Measurements from ENCODE around the gene INSM2.

INSM2 gene

GRCh38 chr14:35549551-35549950 lies 15.6 kb downstream of the INSM2 start:
- no peak for DNase-seq (ENCODE audit: low read depth)

DNA sequence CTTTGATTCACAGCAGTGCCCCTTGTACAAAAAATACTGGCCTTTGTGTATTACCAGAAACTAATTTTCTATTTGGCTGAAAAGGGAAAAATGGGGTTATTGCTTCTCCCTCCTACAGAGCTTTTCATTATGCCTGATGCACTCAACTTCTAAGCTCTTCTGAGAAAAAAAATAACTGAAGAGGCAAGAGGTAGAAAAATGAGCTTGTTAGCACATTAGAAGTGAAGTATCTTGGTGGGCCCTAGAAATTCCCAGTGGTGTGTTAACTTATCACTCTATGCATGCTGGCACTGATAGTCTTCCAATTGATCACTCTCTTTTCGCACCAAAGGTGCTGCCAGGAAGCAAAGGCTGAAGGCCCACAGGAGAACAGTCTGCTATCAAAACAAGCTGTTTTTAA lies 17.1 kb downstream of the INSM2 start:
- no peak for DNase-seq (ENCODE audit: low read depth)

GRCh38 chr14:35553808-35554207 lies 19.8 kb downstream of the INSM2 start:
- no peak for DNase-seq (ENCODE audit: low read depth)

DNA sequence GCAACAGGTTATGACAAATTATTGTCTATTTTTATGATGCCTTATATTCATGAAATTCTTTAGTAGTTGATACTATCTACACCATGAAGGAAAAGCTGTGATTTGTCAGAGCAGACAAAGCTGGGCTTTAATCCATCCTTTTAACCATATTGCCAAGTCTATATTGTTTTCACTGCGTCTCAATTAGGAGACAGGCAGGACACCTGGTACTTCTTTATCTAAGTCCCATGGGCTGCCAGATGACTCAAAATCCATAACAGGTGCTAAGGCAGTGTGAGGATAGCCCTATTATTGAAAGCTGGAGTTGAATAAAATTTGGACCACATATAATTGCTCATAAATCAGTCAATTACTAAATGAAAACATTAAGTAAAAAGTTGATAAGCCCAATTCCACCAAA lies 22.6 kb downstream of the INSM2 start:
- DNase-seq (ENCODE audit: low read depth): no peak

DNA sequence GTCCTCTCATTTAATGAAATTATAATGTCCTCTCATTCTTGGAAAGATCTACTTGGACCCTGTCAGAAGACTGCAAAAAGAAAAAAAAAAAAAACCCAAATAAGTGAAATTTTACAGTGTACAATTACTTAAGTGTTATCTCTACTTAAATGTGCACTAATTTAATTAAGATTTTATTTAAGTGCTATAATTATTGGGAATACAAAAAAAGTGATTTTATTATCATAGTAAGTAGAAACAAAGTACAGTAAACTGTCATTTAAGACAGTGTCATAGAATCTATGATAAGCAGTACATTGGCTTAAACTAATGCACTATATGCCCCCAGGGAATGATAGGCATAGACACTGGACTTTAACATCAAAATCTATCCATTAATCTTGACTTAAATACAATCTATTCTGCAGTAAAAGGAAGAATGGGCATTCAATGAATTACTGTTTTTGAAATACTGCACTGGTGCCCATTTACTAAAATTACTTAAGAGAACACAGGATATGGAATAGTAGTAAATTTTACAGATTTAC lies 23.3 kb downstream of the INSM2 start:
- DNase-seq (ENCODE audit: low read depth): no peak

- DNase-seq (ENCODE audit: low read depth): no peak
These were observed 24.7 kb downstream of the INSM2 start for GRCh38 chr14:35558680-35559079.

DNA sequence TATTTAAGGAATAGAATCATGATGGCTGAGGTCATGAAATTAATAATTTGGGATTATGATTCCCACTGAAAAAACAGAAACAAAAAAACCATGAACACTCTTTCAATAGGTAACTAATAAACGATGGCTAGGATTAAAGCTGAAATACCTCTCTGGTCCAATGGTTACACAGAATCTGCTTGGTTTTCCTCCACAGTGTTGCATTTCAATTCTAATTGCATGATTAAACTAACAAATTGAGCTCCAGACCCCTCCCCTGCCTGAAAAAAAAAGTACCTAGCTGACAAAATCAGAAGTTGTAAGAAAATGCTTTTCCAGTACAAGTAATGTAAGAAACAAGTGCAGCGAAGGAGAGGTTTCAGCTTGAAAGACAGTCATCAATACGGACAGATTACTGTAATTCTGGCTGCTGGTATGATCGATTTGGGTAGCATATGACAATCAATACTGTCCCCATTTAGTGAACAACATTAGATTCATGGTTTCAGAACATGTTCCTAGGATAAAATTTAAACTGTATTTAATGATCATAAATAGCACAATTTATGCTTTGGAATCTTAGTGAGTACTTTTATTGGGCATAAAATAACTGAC lies 32.0 kb downstream of the INSM2 start:
- DNase-seq (ENCODE audit: low read depth): no peak

DNA sequence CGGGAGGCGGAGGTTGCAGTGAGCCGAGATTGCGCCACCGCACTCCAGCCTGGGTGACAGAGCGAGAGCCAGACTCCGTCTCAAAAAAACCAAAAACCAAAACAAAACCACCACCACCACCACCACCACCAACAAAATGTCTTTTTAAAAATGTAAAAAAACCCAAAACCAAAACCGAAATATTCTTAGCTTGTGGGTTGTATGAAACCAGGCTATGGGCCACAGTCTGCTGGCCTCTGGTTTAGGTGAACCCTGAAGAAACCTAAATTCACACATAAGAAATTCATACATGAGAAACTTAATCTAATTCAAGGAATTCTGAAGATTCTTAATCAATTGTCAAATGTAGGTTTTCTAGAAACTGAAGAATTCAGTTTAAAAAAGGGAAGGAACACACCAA lies 37.6 kb downstream of the INSM2 start:
- no peak for DNase-seq (ENCODE audit: low read depth)

GRCh38 chr14:35573911-35574310 lies 39.9 kb downstream of the INSM2 start:
- no peak for DNase-seq (ENCODE audit: low read depth)

DNA sequence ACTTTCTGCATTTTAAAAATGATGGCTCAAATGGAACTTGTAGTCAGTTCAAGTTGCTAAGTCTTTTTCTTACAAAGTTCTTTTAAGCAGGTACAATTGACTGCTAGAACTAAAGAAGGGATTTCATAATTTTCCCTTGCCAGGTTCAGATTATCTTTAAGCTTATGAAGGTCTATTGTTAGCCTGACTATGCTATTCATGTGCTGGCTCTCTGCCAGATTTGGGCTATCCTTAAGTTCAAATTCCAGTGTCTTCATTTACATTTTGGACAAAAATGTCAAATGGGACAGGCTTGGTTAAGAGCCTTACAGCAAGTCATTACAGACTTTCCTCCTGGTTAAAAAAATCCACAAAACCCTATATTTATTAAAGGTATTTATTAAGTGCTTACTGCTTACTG lies 42.3 kb downstream of the INSM2 start:
- DNase-seq (ENCODE audit: low read depth): no peak

DNA sequence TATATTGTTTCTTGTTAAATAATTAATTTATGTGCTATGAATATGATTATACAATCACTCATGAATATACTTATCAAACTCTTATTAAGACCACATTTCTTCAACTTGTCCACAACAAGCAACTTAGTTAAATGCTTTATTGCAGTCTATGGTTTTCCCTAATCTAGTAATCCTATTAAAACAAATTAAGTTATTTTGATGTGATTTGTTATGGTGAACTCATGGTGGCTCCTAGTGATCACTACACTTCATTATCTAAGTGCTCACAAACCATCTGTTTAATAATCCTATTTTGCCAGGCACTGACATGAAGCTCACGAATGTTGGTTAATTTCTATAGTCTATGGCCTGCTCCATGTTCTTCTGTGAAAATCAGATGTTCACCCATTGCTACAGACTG lies 42.9 kb downstream of the INSM2 start:
- DNase-seq (ENCODE audit: low read depth): no peak

DNA sequence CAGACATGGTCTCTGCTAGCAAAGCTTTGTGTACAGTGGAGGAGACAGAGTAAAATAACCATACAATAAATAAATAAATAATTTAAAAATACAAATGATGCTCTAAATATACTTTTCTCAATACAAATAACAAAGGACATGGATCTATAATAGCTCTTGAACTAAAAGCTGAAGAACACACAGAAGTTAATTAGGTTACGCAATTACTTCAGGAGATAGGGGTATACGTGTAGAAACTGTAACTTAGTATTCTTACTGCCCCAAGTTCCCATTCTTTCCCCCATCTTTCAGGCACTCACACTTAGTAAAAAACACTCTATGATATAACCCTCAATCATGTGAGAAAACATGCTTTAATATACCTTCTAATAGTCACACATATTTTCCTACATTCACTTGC lies 44.2 kb downstream of the INSM2 start:
- DNase-seq (ENCODE audit: low read depth): no peak

DNA sequence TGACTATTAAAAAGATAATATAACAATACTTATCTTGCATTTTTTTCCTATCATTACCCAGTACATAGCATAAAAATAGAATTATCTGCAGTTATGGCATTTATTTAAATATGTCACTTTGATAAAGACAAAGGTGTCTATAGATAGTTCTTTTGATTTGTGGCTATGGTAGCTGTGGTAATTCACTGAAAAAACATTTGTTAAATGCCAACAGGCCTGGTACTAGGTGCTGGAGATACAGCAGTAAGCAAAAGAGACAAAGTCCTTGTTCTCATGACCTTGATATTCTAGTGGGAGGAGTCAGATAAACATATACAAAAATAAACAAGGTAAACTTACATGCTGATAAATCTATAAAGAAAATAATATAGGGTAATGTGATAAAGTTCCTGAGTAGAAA lies 44.7 kb downstream of the INSM2 start:
- DNase-seq (ENCODE audit: low read depth): no peak

Measured in activated T-cell treated with anti-CD3 and anti-CD28 coated beads for 24 hours (primary cell).